Fibroblast of pulmonary artery (primary cell): ENCODE data around the gene ANGPTL3.

ENCODE experiments used
- DNase-seq: peaks from one replicate; pipeline ENCODE4 v3.0.0-alpha.2; 2010; ENCODE audit warnings: low read depth
- H3K4me3 ChIP-seq: replicated peaks from 2 replicates; pipeline ENCODE4 v1.5.1; 2011; ENCODE audit warnings: low read depth, mild to moderate bottlenecking, control low read depth, low read length, moderate library complexity
- TF ChIP-seq, protein P1 (sequence below): IDR thresholded peaks from 2 replicates; pipeline ENCODE4 v1.5.1; 2011; ENCODE audit warnings: mild to moderate bottlenecking, control low read depth, low read length, inconsistent platforms; ENCODE audit errors: missing control alignments

Gene ANGPTL3

DNA sequence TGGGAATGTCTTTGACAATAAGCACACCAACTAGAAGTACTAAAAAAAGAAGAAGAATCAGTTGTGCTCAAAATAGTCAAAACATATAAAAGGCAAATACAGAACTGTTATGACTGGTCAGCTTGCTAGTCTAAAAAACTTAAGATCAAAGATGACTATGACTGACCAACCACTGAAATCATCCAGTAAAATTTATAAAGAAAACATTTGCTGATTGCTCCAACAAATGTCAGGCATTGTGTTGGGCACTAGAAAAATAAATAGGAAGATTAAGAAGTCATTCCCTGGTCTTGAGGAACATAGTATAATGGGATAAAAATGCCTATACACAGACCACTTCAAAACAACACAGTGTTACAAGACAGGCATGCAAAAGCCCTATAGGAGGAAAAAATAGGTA lies 9.3 kb upstream of the ANGPTL3 start:
- TF ChIP-seq, protein P1, sequence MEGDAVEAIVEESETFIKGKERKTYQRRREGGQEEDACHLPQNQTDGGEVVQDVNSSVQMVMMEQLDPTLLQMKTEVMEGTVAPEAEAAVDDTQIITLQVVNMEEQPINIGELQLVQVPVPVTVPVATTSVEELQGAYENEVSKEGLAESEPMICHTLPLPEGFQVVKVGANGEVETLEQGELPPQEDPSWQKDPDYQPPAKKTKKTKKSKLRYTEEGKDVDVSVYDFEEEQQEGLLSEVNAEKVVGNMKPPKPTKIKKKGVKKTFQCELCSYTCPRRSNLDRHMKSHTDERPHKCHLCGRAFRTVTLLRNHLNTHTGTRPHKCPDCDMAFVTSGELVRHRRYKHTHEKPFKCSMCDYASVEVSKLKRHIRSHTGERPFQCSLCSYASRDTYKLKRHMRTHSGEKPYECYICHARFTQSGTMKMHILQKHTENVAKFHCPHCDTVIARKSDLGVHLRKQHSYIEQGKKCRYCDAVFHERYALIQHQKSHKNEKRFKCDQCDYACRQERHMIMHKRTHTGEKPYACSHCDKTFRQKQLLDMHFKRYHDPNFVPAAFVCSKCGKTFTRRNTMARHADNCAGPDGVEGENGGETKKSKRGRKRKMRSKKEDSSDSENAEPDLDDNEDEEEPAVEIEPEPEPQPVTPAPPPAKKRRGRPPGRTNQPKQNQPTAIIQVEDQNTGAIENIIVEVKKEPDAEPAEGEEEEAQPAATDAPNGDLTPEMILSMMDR: no peak
- H3K4me3 ChIP-seq: no peak overlapping the region
- DNase-seq: no peak

DNA sequence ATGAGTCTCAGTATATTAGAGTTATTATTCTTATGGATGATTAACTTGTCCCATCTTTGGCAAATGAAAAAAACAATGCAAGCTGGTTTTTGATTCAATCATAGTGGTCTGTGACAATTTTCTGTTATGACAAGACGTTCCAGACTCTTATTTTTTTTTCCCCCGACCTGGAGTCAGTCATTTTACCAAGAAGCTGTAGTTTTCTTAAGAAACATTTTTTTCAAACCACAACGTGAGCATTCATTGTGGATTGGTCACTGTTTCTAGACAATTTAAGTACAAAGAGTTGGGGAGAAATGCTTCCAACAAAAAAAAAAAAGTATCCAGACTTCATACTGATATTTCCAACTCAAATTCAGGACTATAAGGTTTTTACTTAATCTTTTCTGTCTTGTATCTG lies 8.0 kb upstream of the ANGPTL3 start:
- DNase-seq: peak; percentile 30
- TF ChIP-seq, protein P1: no peak
- H3K4me3 ChIP-seq: no peak overlapping the region

DNA sequence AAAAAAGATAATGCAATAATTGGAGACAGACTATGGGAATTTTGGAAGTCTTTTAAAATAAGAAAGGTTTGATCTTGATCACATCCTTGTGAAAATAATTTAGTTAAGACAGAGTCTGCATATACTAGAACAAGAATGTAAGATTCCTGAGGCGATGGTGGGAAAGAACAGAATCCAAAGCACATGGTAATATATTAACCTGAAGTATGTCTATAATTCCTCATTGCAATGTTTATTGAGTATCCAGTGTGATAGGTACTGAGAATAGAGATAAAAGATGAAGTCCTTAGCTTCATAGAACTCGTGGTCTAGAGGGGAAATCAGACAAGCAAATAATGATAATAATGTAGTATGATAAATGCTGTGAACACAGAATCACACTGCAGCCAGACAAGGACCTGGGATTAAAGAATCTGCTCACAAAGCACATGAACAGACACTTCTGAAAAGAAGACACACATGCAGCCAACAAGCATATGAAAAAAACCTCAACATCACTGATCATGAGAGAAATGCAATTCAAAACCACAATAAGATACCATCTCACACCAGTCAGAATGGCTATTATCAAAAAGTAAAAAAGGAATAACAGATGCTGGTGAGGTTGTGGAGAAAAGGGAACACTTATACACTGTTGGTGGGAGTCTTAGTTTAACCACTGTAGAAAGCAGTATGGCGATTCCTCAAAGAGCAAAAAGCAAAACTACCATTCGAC lies 6.9 kb upstream of the ANGPTL3 start:
- no peak for DNase-seq
- no peak overlapping the region for H3K4me3 ChIP-seq
- TF ChIP-seq, protein P1: no peak

DNA sequence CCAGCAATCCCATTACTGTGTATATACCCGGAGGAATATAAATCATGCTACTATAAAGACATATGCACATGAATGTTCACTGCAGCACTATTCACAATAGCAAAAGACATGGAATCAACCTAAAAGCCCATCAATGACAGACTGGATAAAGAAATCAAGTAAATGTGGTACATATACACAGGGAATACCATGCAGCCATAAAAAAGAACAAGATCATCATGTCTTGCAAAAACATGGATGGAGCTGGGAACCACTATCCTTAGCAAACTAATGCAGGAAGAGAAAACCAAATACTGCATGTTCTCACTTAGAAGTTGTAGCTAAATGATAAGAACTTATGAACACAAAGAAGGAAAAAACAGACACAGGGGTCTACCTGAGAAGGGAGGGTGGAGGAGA lies 6.4 kb upstream of the ANGPTL3 start:
- no peak overlapping the region for H3K4me3 ChIP-seq
- TF ChIP-seq, protein P1: no peak
- DNase-seq: no peak

DNA sequence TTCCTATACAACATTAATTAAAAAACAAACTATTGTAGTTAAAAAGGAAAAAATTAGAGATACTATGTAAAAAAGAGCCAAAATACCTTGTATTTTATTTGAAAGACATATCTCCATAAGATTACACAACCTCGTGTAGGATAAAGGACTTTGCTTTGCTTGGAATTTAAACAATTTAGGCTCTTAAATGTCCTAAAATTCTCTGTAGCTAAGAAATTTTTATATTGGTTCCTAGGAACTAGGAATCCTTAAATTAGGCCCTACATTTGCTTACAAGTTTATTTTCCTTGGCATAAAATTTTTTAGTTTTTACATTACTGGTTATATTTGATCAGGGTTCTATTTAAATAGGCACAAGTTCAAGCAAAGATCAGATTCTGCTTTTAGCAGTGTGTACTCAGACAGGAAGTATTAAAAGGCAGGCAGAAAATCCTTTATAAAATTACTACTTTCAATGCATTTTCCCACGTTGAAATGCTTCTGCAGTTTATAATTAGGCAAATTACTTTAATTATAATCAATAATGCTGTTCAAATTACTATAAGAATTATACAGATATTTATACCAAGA lies 3.4 kb upstream of the ANGPTL3 start:
- TF ChIP-seq, protein P1: no peak
- peak; percentile 20 for DNase-seq
- no peak overlapping the region for H3K4me3 ChIP-seq

DNA sequence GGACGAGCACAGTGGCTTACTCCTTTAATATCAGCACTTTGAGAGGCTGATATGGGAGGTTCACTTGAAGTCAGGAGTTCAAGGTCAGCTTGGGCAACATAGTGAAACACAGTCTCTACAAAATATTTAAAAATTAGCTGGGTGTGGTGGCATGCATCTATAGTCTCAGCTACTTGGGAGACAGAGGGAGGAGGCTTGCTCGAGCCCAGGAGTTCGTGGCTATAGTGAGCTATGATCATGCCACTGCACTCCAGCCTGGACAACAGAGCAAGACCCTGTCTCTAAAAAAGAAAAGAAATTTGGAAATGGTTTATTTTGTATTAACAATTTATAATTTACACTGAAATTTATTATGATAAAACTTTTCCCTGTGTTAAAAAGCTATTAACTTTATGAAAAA lies 1.7 kb upstream of the ANGPTL3 start:
- DNase-seq: no peak
- H3K4me3 ChIP-seq: no peak overlapping the region
- TF ChIP-seq, protein P1: no peak

DNA sequence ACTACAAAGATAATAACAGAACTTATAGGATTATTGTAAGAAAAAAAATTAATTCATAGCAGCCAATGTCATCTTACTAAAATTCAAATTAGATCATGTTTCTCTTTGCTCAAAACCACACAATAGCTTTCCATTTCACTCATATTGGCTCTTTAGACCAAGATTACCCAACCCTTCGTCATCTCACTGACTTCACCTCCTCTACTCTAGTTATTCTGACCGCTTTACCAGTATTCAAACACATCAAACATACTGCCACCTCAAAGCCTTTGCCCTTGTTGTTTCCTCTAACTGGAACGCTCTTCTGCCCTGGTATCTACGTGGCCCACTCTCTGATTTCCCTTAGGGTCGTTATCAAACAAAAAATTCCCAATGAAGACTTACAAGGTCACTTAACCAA lies 1.7 kb downstream of the ANGPTL3 start:
- TF ChIP-seq, protein P1: no peak
- no peak overlapping the region for H3K4me3 ChIP-seq
- peak; percentile 3 for DNase-seq
